WERI-Rb-1 (cell line): ENCODE measurements around the gene KMT5B.

Experiments
- DNase-seq: peaks from one replicate; pipeline ENCODE4 v3.0.0-alpha.2; 2020
- H3K27ac ChIP-seq: fragments of 250-450 bp; sonication (Bioruptor Pico); 2 replicates; pipeline ENCODE4 v1.5.1; 2020; ENCODE audit warnings: mild to moderate bottlenecking, moderate library complexity
- H3K27me3 ChIP-seq: fragments of 250-450 bp; sonication (Bioruptor Pico); 2 replicates; pipeline ENCODE4 v1.5.1; 2021; ENCODE audit warnings: mild to moderate bottlenecking, low read depth, moderate library complexity; ENCODE audit not compliant: insufficient read depth, severe bottlenecking
- H3K36me3 ChIP-seq: fragments of 250-450 bp; sonication (Bioruptor Pico); 2 replicates; pipeline ENCODE4 v1.5.1; 2020; ENCODE audit warnings: mild to moderate bottlenecking, moderate library complexity
- H3K4me3 ChIP-seq: 2 replicates; pipeline ENCODE4 v1.5.1; 2011; ENCODE audit warnings: low read depth, mild to moderate bottlenecking, control low read depth, low read length
- H3K9me3 ChIP-seq: fragments of 250-450 bp; sonication (Bioruptor Pico); 2 replicates; pipeline ENCODE4 v1.5.1; 2021; ENCODE audit warnings: mild to moderate bottlenecking, moderate library complexity; ENCODE audit not compliant: severe bottlenecking
- CTCF ChIP-seq: IDR thresholded peaks from 2 replicates; pipeline ENCODE4 v1.5.1; 2011; ENCODE audit warnings: low read depth, mild to moderate bottlenecking, control low read depth, inconsistent platforms, low read length

Gene KMT5B

GRCh38 chr11:68206211-68206610 lies 6.9 kb downstream of the KMT5B start:
- peak; percentile 65 for TF ChIP-seq CTCF
- Histone ChIP-seq H3K4me3 (no peak overlapping the region), H3K36me3 (no peaks in the 10 kb centered on the region), H3K27ac (no peak overlapping the region), H3K27me3 (no peaks in the 10 kb centered on the region), H3K9me3 (no peaks in the 10 kb centered on the region)
- no peak for DNase-seq

- TF ChIP-seq CTCF = no peak
- Histone ChIP-seq H3K36me3 (no peaks in the 10 kb centered on the region), H3K4me3 (no peak overlapping the region), H3K9me3 (no peaks in the 10 kb centered on the region), H3K27me3 (no peaks in the 10 kb centered on the region), H3K27ac (no peak overlapping the region)
- no peak for DNase-seq
Measured at GRCh38 chr11:68204402-68204801, 8.7 kb downstream of the KMT5B start.

- no peak for TF ChIP-seq CTCF
- no peak for DNase-seq
Measured at GRCh38 chr11:68202165-68202564, 10.9 kb downstream of the KMT5B start.

GRCh38 chr11:68201492-68201891 lies 11.6 kb downstream of the KMT5B start:
- Histone ChIP-seq H3K27me3 (no peaks in the 10 kb centered on the region), H3K4me3 (no peak overlapping the region), H3K9me3 (no peaks in the 10 kb centered on the region), H3K36me3 (no peaks in the 10 kb centered on the region; the same call in 1 of the 2 replicates), H3K27ac (no peak overlapping the region)
- no peak for DNase-seq
- TF ChIP-seq CTCF = no peak

More at GRCh38 chr11:68202165-68202564, 10.9 kb downstream of the KMT5B start:
- Histone ChIP-seq H3K27me3 (no peaks in the 10 kb centered on the region), H3K4me3 (no peak overlapping the region), H3K36me3 (no peaks in the 10 kb centered on the region; the same call in 1 of the 2 replicates), H3K9me3 (no peaks in the 10 kb centered on the region), H3K27ac (no peak overlapping the region)

- no peak for TF ChIP-seq CTCF
- Histone ChIP-seq H3K27me3 (no peaks in the 10 kb centered on the region), H3K27ac (no peak overlapping the region), H3K9me3 (no peaks in the 10 kb centered on the region), H3K36me3 (no peaks in the 10 kb centered on the region; the same call in 1 of the 2 replicates), H3K4me3 (no peak overlapping the region)
- no peak for DNase-seq
Measured at GRCh38 chr11:68200639-68201038, 12.5 kb downstream of the KMT5B start.

- Histone ChIP-seq H3K4me3 (no peak overlapping the region), H3K27me3 (no peaks in the 10 kb centered on the region), H3K27ac (no peak overlapping the region), H3K36me3 (no peaks in the 10 kb centered on the region; the same call in 1 of the 2 replicates), H3K9me3 (no peaks in the 10 kb centered on the region)
- TF ChIP-seq CTCF = no peak
- no peak for DNase-seq
Measured at GRCh38 chr11:68199295-68199987, 13.7 kb downstream of the KMT5B start.
